DND-41 (cell line): ENCODE data around the gene UPP2.

Experiments used
- ATAC-seq: fragments of 200-7000 bp; cut with Tn5 transposase; 3 replicates; pipeline ENCODE4 v1.9.1; 2021; ENCODE audit warnings: low read depth; ENCODE audit not compliant: insufficient read depth
- DNase-seq: peaks from one replicate; pipeline ENCODE4 v3.0.0-alpha.2; 2020
- H2AFZ ChIP-seq: 2 replicates; pipeline ENCODE4 v1.6.0; 2012; ENCODE audit warnings: low read depth, low read length
- H3K27ac ChIP-seq: 2 replicates; pipeline ENCODE4 v1.5.1; 2012; ENCODE audit warnings: low read length, inconsistent platforms
- H3K27me3 ChIP-seq: fragments of 200-600 bp; sonication (generic); 2 replicates; pipeline ENCODE4 v1.6.0; 2012; ENCODE audit warnings: low read length, mild to moderate bottlenecking, inconsistent platforms; ENCODE audit not compliant: insufficient read depth, poor library complexity
- H3K36me3 ChIP-seq: 2 replicates; pipeline ENCODE4 v1.5.1; 2012; ENCODE audit warnings: low read length, inconsistent platforms; ENCODE audit not compliant: insufficient read depth
- H3K4me1 ChIP-seq: 2 replicates; pipeline ENCODE4 v1.5.1; 2012; ENCODE audit warnings: mild to moderate bottlenecking, low read length; ENCODE audit not compliant: insufficient read depth
- H3K4me2 ChIP-seq: 2 replicates; pipeline ENCODE4 v1.6.0; 2012; ENCODE audit warnings: mild to moderate bottlenecking, moderate library complexity, low read length, inconsistent platforms; ENCODE audit not compliant: insufficient read depth
- H3K4me3 ChIP-seq, 2 experiments: fragments of 200-600 bp in 1 of 2; shearing (Covaris generic) in 1 of 2; 2 replicates each; pipeline ENCODE4 v1.5.1; 2012 to 2016; ENCODE audit warnings: inconsistent platforms in 2 of 2, low read length in 2 of 2, mild to moderate bottlenecking in 2 of 2, low read depth in 1 of 2, moderate library complexity in 1 of 2
- H3K79me2 ChIP-seq: 2 replicates; pipeline ENCODE4 v1.6.0; 2012; ENCODE audit warnings: low read length, inconsistent platforms; ENCODE audit not compliant: insufficient read depth
- H3K9ac ChIP-seq: 2 replicates; pipeline ENCODE4 v1.6.0; 2012; ENCODE audit warnings: low read depth, mild to moderate bottlenecking, inconsistent platforms, low read length, moderate library complexity
- H3K9me3 ChIP-seq: 2 replicates; pipeline ENCODE4 v1.5.1; 2012; ENCODE audit warnings: low read length, moderate library complexity, mild to moderate bottlenecking, inconsistent platforms; ENCODE audit not compliant: insufficient read depth, severe bottlenecking
- H4K20me1 ChIP-seq: 2 replicates; pipeline ENCODE4 v1.6.0; 2012; ENCODE audit warnings: low read length; ENCODE audit not compliant: insufficient read depth
- CTCF ChIP-seq: IDR thresholded peaks from 2 replicates; pipeline ENCODE4 v1.5.1; 2012; ENCODE audit warnings: borderline replicate concordance, low read length, moderate library complexity, mild to moderate bottlenecking; ENCODE audit not compliant: poor library complexity, severe bottlenecking; ENCODE audit errors: extremely low read depth
- EZH2 ChIP-seq: IDR thresholded peaks from 3 replicates; pipeline ENCODE4 v1.6.1; 2012; ENCODE audit warnings: borderline replicate concordance, low read depth, mild to moderate bottlenecking, moderate library complexity, low read length, inconsistent platforms; ENCODE audit not compliant: severe bottlenecking

Gene UPP2

GRCh38 chr2:158127380-158127804, 25.7 kb downstream of the UPP2 start:
- no peak overlapping the region for H3K4me2 ChIP-seq
- H3K36me3 ChIP-seq, result no peaks in the 10 kb centered on the region
- H4K20me1 ChIP-seq, result no peaks in the 10 kb centered on the region
- no peak overlapping the region for H3K27ac ChIP-seq
- H3K4me3 ChIP-seq, result no peak overlapping the region
- H3K9ac ChIP-seq, result no peak overlapping the region
- no peaks in the 10 kb centered on the region for H3K4me1 ChIP-seq
- DNase-seq, result no peak
- ATAC-seq, result no peak
- TF ChIP-seq EZH2 (no peak), CTCF (no peak)
- peaks cover 4% of the 10 kb centered on the region for H3K27me3 ChIP-seq
- no peak overlapping the region for H2AFZ ChIP-seq
- H3K9me3 ChIP-seq, result no peaks in the 10 kb centered on the region
- no peaks in the 10 kb centered on the region for H3K79me2 ChIP-seq

DNA sequence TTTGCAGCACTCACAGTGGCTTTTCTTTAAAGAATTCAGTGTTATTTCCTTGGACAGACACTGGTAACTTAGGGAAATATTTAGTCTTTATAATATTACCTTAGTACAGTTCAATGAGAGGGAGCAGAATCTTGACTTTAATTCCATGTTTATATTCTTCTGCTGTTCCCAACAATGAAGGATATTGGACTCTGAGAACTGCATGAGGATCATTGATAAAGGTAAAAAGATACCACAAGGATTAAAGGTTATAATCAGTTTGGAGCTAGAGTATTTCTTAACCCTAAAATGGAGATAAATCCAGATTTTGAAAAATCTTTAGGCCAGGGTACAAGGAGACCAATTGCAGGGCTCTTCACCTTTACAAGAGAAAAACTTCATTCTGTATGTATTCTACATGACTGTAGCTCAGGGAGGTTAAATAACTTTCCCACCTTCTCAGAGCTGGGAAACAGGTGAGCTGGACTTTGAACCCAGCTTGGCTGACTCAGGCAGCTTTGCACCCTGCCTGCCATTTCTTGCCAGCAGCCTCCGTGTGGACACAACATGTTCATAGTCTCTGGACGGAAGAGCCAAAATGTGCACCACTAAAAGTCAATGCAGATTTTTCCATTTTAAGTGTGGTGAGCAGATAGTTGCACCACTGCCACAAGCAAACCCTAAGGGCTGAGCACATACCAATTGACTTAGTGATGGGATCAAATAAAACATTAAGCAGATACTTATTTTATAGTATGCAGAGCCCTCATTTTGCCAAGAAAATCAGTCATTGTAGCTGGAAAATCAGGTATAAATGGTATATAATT, 26.7 kb downstream of the UPP2 start:
- Histone ChIP-seq H3K27me3 (peaks cover 4% of the 10 kb centered on the region), H4K20me1 (no peaks in the 10 kb centered on the region), H3K79me2 (no peaks in the 10 kb centered on the region), H3K4me2 (no peak overlapping the region), H3K4me3 (no peak overlapping the region), H3K9me3 (no peaks in the 10 kb centered on the region), H3K4me1 (no peaks in the 10 kb centered on the region), H3K27ac (no peak overlapping the region), H3K36me3 (no peaks in the 10 kb centered on the region), H3K9ac (no peak overlapping the region), H2AFZ (no peak overlapping the region)
- TF ChIP-seq EZH2, result no peak
- TF ChIP-seq CTCF, result no peak
- DNase-seq (no peak), ATAC-seq (no peak)

- no peaks in the 10 kb centered on the region for H3K79me2 ChIP-seq
- TF ChIP-seq CTCF, result no peak
- H4K20me1 ChIP-seq, result no peaks in the 10 kb centered on the region
- H3K36me3 ChIP-seq, result no peaks in the 10 kb centered on the region
- no peak overlapping the region for H3K4me3 ChIP-seq
- H3K4me2 ChIP-seq, result no peak overlapping the region
- no peak overlapping the region for H3K27ac ChIP-seq
- H3K27me3 ChIP-seq, result peaks cover 4% of the 10 kb centered on the region
- DNase-seq (no peak), ATAC-seq (no peak)
- H3K9ac ChIP-seq, result no peak overlapping the region
- no peaks in the 10 kb centered on the region for H3K4me1 ChIP-seq
- H2AFZ ChIP-seq, result no peak overlapping the region
- no peaks in the 10 kb centered on the region for H3K9me3 ChIP-seq
Observed at GRCh38 chr2:158129037-158129436, 27.4 kb downstream of the UPP2 start.
